ENCODE measurements around the gene COX6B2. TPM values are rescaled to one million over a fixed set of nuclear protein-coding genes. Genes with fewer than 3 reads are reported as not detected.

Gene COX6B2
- total RNA-seq, 4 donors from 2014 or later, result 4.0 to 58.7 (median 21.0) TPM

DNA sequence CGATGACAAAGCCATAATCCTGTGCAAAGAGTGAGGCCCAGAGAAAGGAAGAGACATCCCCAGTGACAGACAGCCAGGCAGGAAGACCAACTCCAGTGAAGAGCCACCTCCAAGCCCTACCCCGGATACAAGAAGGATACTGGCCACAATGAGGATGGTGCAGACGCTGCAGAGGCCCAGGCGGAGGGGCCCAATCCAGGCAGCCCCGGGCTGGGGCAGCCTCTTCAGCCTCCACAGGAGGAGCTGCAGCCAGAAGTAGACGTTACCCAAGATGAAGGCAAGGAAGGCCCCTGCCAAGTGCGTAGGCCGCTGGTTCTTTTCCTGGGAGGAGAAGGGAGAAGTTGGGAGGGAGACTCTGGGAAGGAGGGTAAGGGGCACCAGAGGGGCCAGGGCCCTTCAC is 37.9 kb downstream of the COX6B2 start:
- Histone ChIP-seq H3K27me3 (no peaks in the 10 kb centered on the region), H3K4me3 (no peak overlapping the region), H3K36me3 (no peaks in the 10 kb centered on the region), H3K27ac (no peak overlapping the region), H3K9me3 (no peaks in the 10 kb centered on the region), H3K4me1 (peaks cover 0 to 8% (median 3%) of the 10 kb centered on the region in 4 donors)
- in situ Hi-C loops (cut with MboI; ENCODE audit: low pct_ligation_motif_present in 1 of 4, low pct_unique_long_range_greater_than_20kb in 1 of 4, low sequenced_read_pairs in 3 of 4) (no loop called here), intact Hi-C loops (cut with DNase I; ENCODE audit: low total_unique reads) (no loop called here)
- 84% methylated on average over 8 of the region's 8 CpGs; no CpG with 5 or more reads in 1 of the 2 donors for WGBS, 2 donors (ENCODE audit: low coverage in 1 of 2)
- DNase-seq, result no peak
- TF ChIP-seq POLR2A (IDR thresholded peaks at IDR 0.05) (no peak), POLR2AphosphoS5 (IDR thresholded peaks at IDR 0.05) (no peak), EP300 (IDR thresholded peaks at IDR 0.05; ENCODE audit: low read depth) (no peak)
- TF ChIP-seq, protein P1, sequence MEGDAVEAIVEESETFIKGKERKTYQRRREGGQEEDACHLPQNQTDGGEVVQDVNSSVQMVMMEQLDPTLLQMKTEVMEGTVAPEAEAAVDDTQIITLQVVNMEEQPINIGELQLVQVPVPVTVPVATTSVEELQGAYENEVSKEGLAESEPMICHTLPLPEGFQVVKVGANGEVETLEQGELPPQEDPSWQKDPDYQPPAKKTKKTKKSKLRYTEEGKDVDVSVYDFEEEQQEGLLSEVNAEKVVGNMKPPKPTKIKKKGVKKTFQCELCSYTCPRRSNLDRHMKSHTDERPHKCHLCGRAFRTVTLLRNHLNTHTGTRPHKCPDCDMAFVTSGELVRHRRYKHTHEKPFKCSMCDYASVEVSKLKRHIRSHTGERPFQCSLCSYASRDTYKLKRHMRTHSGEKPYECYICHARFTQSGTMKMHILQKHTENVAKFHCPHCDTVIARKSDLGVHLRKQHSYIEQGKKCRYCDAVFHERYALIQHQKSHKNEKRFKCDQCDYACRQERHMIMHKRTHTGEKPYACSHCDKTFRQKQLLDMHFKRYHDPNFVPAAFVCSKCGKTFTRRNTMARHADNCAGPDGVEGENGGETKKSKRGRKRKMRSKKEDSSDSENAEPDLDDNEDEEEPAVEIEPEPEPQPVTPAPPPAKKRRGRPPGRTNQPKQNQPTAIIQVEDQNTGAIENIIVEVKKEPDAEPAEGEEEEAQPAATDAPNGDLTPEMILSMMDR (IDR thresholded peaks at IDR 0.05), result no peak

DNA sequence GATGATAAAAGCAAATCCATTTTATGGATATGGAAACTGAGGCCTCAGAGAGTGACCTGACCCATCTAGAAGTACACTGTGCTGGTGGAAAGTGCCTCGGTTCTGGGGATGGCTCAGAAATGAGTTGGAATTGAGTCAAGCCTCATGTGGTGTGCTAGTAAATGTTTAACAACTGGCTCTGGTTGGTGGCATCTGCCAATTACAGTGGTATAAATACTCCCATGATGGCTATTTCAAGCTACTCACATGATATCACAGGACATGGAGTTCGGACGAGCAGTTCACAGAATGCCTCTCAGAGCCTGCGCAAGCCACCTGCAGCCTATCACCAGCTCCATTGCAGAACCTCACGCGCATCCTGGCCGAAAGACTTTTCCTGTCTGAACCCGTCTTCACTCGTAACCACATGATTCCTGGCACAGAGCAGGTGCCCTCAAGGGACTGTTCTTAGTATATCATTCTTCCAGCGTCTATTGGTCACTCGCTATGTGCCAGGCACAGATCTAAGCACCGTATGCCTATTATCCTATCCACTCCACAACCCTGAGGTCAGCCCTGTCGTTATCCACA is 38.5 kb downstream of the COX6B2 start:
- in situ Hi-C loops (cut with MboI; ENCODE audit: low pct_ligation_motif_present in 1 of 4, low pct_unique_long_range_greater_than_20kb in 1 of 4, low sequenced_read_pairs in 3 of 4) (no loop called here), intact Hi-C loops (cut with DNase I; ENCODE audit: low total_unique reads) (no loop called here)
- WGBS, 2 donors (ENCODE audit: low coverage in 1 of 2), result 86 to 89% methylated on average over 6 to 13 of the region's 13 CpGs
- Histone ChIP-seq H3K9me3 (no peaks in the 10 kb centered on the region), H3K4me1 (peaks cover 0 to 2% (median 0%) of the 10 kb centered on the region in 4 donors), H3K27ac (no peak overlapping the region), H3K4me3 (no peak overlapping the region), H3K27me3 (no peaks in the 10 kb centered on the region), H3K36me3 (no peaks in the 10 kb centered on the region)
- DNase-seq, result no peak
- TF ChIP-seq EP300 (IDR thresholded peaks at IDR 0.05; ENCODE audit: low read depth), result no peak
- TF ChIP-seq POLR2AphosphoS5 (IDR thresholded peaks at IDR 0.05), result no peak
- TF ChIP-seq, protein P1 (IDR thresholded peaks at IDR 0.05), result no peak
- TF ChIP-seq POLR2A (IDR thresholded peaks at IDR 0.05), result no peak

DNA sequence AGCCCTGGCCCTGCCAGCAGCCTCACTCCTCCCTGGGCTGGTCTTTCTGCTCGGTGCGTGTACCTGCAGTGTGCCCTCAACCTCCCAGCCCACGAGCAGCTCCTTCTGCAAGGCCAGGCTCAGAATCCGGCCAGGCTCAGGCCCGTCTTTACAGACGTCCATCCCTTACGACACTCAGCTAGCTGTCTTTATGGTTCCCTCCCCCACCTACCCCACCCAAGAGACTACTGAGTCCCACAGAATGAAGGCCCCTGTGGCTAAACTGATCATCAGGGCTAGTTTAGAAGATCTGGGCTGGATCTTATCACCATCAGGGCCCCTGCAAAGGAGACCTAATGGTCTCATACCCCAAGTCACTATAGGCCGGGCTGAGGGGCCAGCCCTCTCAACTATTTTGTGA is 40.1 kb downstream of the COX6B2 start:
- Histone ChIP-seq H3K9me3 (no peaks in the 10 kb centered on the region), H3K4me3 (no peak overlapping the region), H3K4me1 (no peaks in the 10 kb centered on the region), H3K36me3 (no peaks in the 10 kb centered on the region), H3K27me3 (no peaks in the 10 kb centered on the region), H3K27ac (no peak overlapping the region)
- no peak for DNase-seq
- intact Hi-C loops (cut with DNase I; ENCODE audit: low total_unique reads) (no loop called here), in situ Hi-C loops (cut with MboI; ENCODE audit: low pct_ligation_motif_present in 1 of 4, low pct_unique_long_range_greater_than_20kb in 1 of 4, low sequenced_read_pairs in 3 of 4) (no loop called here)
- 73 to 96% methylated on average over 3 to 8 of the region's 8 CpGs for WGBS, 2 donors (ENCODE audit: low coverage in 1 of 2)
- TF ChIP-seq POLR2AphosphoS5 (IDR thresholded peaks at IDR 0.05) (no peak), EP300 (IDR thresholded peaks at IDR 0.05; ENCODE audit: low read depth) (no peak), POLR2A (IDR thresholded peaks at IDR 0.05) (no peak)
- TF ChIP-seq, protein P1 (IDR thresholded peaks at IDR 0.05), result no peak

DNA sequence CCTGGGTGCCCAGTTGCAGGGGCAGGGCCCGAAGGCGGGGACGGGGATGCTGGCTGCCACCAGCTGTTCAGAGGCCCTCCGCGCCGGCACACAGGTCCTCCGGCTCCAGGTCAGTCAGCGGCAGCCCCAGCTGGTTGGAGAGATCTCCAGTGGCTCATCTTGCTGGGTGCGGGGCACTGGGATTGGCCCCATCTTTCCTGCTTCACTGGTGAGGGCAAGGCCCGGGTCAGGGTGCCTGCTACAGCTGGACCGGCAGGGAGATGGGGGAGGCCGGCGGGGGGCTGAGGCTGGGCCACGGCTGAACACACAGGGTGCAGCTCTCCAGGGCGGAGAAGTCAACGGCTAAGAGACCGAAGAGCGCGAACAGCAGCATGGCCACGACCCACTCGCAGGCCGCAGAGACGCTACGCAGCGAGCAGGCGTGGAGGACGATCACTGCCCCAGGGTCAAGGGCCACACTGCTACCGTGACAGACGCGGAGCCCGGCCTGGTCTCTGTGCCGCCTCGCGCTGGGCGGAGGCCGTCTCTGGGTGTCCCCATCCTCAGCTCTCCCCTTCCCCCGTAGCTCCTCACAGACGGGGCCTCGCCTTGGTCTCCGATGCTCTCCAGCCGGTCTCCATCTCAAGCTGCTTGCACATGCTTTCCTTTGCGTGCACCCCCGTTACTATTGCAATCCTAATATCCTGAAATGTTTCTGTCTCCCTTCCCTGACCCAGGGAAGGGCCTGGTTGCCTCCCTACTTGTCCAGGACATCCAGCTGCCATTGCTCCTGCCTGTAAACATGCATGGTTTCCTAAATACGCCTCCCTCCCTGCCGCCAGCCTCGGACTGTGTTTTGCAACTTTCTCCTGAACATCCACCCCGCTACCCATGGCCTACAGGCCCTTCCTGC is 41.7 kb downstream of the COX6B2 start:
- intact Hi-C loops (cut with DNase I; ENCODE audit: low total_unique reads) (no loop called here), in situ Hi-C loops (cut with MboI; ENCODE audit: low pct_ligation_motif_present in 1 of 4, low pct_unique_long_range_greater_than_20kb in 1 of 4, low sequenced_read_pairs in 3 of 4) (no loop called here)
- Histone ChIP-seq H3K27me3 (no peaks in the 10 kb centered on the region), H3K4me1 (no peaks in the 10 kb centered on the region), H3K27ac (no peak overlapping the region), H3K9me3 (no peaks in the 10 kb centered on the region), H3K36me3 (no peaks in the 10 kb centered on the region), H3K4me3 (no peak overlapping the region)
- no peak for DNase-seq
- TF ChIP-seq POLR2AphosphoS5 (IDR thresholded peaks at IDR 0.05), result no peak
- TF ChIP-seq EP300 (IDR thresholded peaks at IDR 0.05; ENCODE audit: low read depth), result no peak
- TF ChIP-seq, protein P1 (IDR thresholded peaks at IDR 0.05), result no peak
- no peak for TF ChIP-seq POLR2A (IDR thresholded peaks at IDR 0.05)
- 75 to 88% methylated on average over 5 to 47 of the region's 47 CpGs for WGBS, 2 donors (ENCODE audit: low coverage in 1 of 2)
